ENCODE results near the gene MEX3A.
A peak's percentile ranks its signal among the peaks of the same experiment; 100 is the strongest.

MEX3A gene

DNA sequence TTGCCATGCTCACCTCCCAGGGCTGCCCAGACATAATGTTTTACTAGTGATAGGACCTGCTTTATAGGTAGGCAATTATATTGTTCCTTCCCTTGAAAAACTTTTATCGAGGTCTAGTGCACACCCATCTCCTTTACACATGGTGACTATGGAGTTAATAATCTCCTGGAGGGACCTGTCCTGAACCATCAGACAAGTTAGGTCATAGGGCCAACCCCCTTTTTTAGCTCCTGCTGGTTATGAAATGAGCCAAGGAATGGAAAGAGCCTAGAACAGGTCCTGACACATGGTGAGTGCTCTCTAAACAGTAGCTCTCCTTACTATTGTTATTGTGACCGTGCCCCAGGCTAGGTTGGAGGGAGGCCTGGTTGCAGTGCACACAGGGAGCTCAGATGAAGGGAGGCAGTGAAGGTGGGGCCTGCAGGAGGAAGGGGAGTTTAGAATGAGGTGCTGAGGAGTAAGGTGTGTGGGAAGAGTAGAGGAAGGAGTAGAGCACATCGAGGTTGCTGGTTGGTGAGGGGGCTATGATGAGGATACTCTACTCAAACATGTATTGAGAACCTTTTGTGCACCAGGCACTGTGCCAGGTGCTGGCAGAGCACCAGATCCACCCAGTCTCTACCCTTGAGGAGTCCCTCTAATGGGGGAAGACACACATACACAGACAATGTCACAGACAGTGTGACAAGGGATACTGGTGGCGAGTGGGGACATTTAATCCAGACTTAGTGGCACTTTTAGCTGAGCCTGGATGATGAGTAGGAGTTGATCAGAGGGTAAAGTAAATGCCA, 18.1 kb upstream of the MEX3A start:
- H2AFZ ChIP-seq (ENCODE audit: low read length, unreplicated experiment): no peak overlapping the region
- H3K79me2 ChIP-seq (ENCODE audit: control insufficient read depth, insufficient read depth, low read length, unreplicated experiment): peaks cover 6% of the 10 kb centered on the region
- peak overlapping the region; percentile 30; the same call in 1 of the 2 replicates for H3K27ac ChIP-seq (ENCODE audit: low read depth, low read length)
- H3K4me1 ChIP-seq (ENCODE audit: control insufficient read depth, insufficient read depth, low read length, unreplicated experiment): peaks cover 72% of the 10 kb centered on the region
- no peaks in the 10 kb centered on the region for H3K36me3 ChIP-seq (ENCODE audit: insufficient read depth, low read length)
- H3K27me3 ChIP-seq (ENCODE audit: insufficient read depth, low read length): no peaks in the 10 kb centered on the region
- no peak overlapping the region for H3K4me3 ChIP-seq (ENCODE audit: low read depth, low read length)

DNA sequence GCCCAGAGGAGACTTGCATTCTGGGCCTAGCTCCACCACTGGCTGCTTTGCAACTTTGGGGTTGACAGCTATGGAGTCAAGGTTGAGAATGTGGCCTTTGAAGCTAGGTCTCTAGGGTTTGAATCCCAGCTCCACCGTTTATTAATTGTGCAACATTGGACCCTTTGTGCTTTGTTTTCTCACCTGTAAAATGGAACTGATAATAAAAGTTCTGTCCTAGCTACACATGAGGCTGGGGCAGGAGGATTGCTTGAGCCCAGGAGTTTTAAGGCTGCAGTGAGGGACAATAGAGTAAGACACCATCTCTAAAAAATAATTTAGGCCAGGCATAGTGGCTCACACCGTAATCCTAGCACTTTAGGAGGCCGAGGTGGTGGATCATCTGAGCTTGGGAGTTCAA, 17.0 kb upstream of the MEX3A start:
- Histone ChIP-seq H3K36me3 (ENCODE audit: insufficient read depth, low read length) (no peaks in the 10 kb centered on the region), H2AFZ (ENCODE audit: low read length, unreplicated experiment) (no peak overlapping the region), H3K4me3 (ENCODE audit: low read depth, low read length) (no peak overlapping the region), H3K27me3 (ENCODE audit: insufficient read depth, low read length) (no peaks in the 10 kb centered on the region), H3K27ac (ENCODE audit: low read depth, low read length) (peak overlapping the region; percentile 16; the same call in 1 of the 2 replicates), H3K4me1 (ENCODE audit: control insufficient read depth, insufficient read depth, low read length, unreplicated experiment) (peaks cover 61% of the 10 kb centered on the region), H3K79me2 (ENCODE audit: control insufficient read depth, insufficient read depth, low read length, unreplicated experiment) (peaks cover under 1% of the 10 kb centered on the region)

DNA sequence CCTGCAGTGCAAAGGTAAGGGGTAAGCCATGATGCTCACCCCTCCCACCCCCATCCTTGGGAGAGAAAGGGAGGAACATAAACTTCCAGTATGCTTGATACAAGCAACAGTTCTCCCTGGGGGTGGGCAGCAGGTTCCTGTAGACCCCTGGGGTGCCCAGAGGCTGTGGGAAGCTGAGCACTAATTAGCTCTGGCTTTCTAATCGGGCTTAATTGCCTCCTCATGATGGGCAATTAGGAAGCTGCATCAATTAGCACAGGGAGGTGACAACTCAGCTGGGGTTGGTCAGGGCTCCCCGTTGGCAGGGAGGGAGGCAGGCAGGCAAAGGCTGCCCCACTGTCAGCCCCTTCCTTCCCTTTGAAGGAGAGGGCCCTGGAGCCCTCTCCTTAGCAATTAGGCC, 16.5 kb upstream of the MEX3A start:
- H3K4me1 ChIP-seq (ENCODE audit: control insufficient read depth, insufficient read depth, low read length, unreplicated experiment): peaks cover 56% of the 10 kb centered on the region
- H3K36me3 ChIP-seq (ENCODE audit: insufficient read depth, low read length): no peaks in the 10 kb centered on the region
- H3K4me3 ChIP-seq (ENCODE audit: low read depth, low read length): no peak overlapping the region
- no peak overlapping the region for H2AFZ ChIP-seq (ENCODE audit: low read length, unreplicated experiment)
- no peaks in the 10 kb centered on the region for H3K79me2 ChIP-seq (ENCODE audit: control insufficient read depth, insufficient read depth, low read length, unreplicated experiment)
- H3K27ac ChIP-seq (ENCODE audit: low read depth, low read length): peak overlapping the region; percentile 99; the same call in 1 of the 2 replicates
- H3K27me3 ChIP-seq (ENCODE audit: insufficient read depth, low read length): no peaks in the 10 kb centered on the region

DNA sequence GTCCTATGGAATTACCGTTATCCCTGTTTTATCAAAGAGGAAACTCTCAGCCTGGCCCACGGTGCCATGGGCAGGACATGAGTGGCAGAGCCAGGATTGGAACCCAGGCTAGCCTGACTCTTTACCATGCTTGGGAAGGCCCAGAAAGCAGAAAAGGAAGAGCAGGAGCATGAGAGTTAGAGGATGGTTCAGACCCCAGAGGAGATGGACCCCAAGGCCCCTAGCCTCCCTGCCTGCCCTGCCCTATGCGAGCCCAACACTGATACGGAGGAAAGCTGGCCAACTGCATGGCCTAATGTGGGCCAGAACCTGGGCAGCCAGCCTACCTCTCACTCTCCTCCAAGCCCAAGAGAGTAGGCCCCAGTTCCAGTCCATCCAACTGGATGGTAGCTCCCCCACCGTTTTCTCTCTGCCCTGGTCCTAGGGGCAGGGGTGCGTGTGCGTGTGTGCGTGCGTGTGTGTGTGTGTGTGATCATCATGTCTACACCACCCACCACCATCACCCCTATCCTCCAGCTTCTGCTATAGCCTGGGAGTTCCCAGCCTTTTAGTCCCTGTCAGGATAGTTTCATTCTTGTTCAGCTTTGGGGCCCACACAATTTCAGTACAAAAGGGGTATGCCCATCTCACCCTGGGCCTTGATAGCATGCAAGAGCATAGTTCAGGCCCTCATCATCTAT, 15.4 kb upstream of the MEX3A start:
- H2AFZ ChIP-seq (ENCODE audit: low read length, unreplicated experiment): no peak overlapping the region

DNA sequence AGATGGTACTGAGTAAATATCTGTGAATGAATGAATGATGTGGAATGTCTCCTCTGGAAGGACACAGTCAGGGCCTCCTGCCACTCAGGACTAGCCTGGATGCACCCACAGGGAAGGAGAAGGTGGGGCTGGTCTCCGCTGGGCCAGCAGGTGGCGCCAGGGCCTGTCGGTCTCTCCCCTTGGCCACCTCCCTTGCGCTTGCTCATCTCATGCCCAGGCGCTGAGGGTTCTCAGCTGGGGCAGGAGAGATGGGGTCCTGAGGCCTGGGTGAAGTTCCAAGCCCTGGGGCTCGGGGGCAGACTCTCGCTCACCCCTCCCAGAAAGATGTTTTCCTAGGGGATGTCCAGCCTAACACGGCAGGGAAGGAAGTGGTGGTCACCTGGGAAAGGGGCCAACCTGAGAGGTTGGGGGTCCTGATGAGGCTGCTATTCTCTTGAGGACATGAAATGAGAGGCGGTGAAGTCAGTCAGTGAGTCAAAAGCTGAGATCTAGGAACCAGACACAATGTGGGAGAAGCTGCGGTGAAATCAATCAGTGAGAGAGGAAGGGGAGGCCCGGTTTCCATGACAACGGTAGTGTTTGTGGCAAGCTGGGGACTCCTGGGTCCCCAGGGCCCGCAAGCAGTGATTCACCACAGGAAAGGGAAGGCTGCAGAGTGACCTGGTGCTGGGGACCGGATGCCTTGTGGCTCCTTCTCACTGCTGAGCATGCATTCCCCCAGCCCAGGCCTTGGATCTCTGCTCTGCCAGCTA, 14.6 kb upstream of the MEX3A start:
- Histone ChIP-seq H2AFZ (ENCODE audit: low read length, unreplicated experiment) (no peak overlapping the region), H3K36me3 (ENCODE audit: insufficient read depth, low read length) (no peaks in the 10 kb centered on the region)

More for the DNA sequence above, 15.4 kb upstream of the MEX3A start:
- peak overlapping the region; percentile 99 for H3K27ac ChIP-seq (ENCODE audit: low read depth, low read length)
- H3K79me2 ChIP-seq (ENCODE audit: control insufficient read depth, insufficient read depth, low read length, unreplicated experiment): no peaks in the 10 kb centered on the region
- no peak overlapping the region for H3K4me3 ChIP-seq (ENCODE audit: low read depth, low read length)
- no peaks in the 10 kb centered on the region for H3K36me3 ChIP-seq (ENCODE audit: insufficient read depth, low read length)
- H3K4me1 ChIP-seq (ENCODE audit: control insufficient read depth, insufficient read depth, low read length, unreplicated experiment): peaks cover 44% of the 10 kb centered on the region
- no peaks in the 10 kb centered on the region for H3K27me3 ChIP-seq (ENCODE audit: insufficient read depth, low read length)

DNA sequence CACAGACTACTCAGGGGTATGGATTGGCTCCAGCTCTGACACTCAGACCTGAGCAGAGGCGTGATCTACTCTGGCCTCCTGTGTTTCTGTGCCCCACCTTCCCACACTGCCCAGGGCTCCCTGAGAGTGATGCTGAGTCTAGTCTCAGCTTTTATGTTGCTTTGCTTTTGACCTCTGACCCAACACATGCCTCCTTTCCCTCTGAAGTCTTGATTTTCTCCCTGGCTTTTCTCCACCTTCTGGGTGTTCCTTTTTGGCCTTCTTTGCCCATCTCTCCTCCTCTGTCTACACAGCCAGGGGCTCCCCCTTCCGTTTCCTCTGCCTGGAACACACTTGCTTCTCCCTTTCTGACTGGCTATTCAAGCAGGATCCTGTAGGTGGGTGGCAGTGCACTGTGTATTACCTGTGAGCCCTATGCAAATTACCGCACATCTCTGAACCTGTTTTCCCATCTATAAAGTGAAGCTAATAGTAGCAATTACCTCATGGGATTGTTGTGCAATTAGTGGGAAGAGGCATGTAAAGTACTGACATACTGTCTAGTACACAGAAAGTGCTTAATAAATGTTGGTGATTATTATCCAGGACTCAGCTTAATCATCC, 13.7 kb upstream of the MEX3A start:
- no peaks in the 10 kb centered on the region for H3K36me3 ChIP-seq (ENCODE audit: insufficient read depth, low read length)
- H3K79me2 ChIP-seq (ENCODE audit: control insufficient read depth, insufficient read depth, low read length, unreplicated experiment): no peaks in the 10 kb centered on the region
- H3K4me3 ChIP-seq (ENCODE audit: low read depth, low read length): no peak overlapping the region
- peaks cover 33% of the 10 kb centered on the region for H3K4me1 ChIP-seq (ENCODE audit: control insufficient read depth, insufficient read depth, low read length, unreplicated experiment)
- no peaks in the 10 kb centered on the region for H3K27me3 ChIP-seq (ENCODE audit: insufficient read depth, low read length)
- peak overlapping the region; percentile 99 for H3K27ac ChIP-seq (ENCODE audit: low read depth, low read length)
- H2AFZ ChIP-seq (ENCODE audit: low read length, unreplicated experiment): no peak overlapping the region

More for the DNA sequence above, 14.6 kb upstream of the MEX3A start:
- Histone ChIP-seq H3K27me3 (ENCODE audit: insufficient read depth, low read length) (no peaks in the 10 kb centered on the region), H3K4me3 (ENCODE audit: low read depth, low read length) (no peak overlapping the region), H3K4me1 (ENCODE audit: control insufficient read depth, insufficient read depth, low read length, unreplicated experiment) (peaks cover 36% of the 10 kb centered on the region), H3K27ac (ENCODE audit: low read depth, low read length) (peak overlapping the region; percentile 99), H3K79me2 (ENCODE audit: control insufficient read depth, insufficient read depth, low read length, unreplicated experiment) (no peaks in the 10 kb centered on the region)

DNA sequence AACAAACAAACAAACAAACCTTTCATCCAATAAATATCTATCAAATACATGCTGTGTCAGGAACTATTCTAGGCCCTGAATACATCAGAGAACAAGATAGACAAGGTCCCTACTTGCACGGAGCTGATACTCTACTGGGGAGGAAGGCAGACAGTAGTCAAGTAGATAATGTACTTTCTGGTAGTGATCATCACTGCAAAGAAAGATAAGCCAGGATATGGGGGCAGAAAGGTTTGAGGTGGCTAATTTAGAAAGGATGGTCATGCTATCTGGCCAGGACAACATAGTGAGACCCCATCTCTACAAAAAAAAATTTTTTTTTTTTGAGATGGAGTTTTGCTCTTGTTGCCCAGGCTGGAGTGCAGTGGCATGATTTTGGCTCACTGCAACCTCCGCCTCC, 9.3 kb upstream of the MEX3A start:
- H2AFZ ChIP-seq (ENCODE audit: low read length, unreplicated experiment): no peak overlapping the region

DNA sequence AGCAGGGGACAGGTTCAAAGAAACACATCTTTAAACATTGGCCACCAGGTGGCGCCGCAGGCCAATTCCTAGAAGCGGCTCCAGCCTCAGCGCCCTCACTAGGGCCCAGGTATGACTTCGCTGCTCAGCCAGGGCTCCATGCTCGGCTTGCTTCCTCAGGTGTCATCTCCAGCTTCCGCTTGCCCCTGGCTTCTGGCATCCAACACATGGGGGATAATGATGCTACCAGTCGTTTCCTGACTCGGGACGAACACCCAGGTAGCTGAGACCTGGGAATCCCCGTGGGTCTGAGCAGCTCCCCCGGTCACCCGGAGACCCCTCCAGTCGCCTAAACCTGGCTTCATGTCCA, 8.5 kb upstream of the MEX3A start:
- Histone ChIP-seq H3K27me3 (ENCODE audit: insufficient read depth, low read length) (no peaks in the 10 kb centered on the region), H3K36me3 (ENCODE audit: insufficient read depth, low read length) (no peaks in the 10 kb centered on the region), H2AFZ (ENCODE audit: low read length, unreplicated experiment) (no peak overlapping the region), H3K27ac (ENCODE audit: low read depth, low read length) (no peak overlapping the region), H3K79me2 (ENCODE audit: control insufficient read depth, insufficient read depth, low read length, unreplicated experiment) (no peaks in the 10 kb centered on the region), H3K4me3 (ENCODE audit: low read depth, low read length) (no peak overlapping the region), H3K4me1 (ENCODE audit: control insufficient read depth, insufficient read depth, low read length, unreplicated experiment) (peaks cover 9% of the 10 kb centered on the region)

More for the DNA sequence above, 9.3 kb upstream of the MEX3A start:
- H3K27me3 ChIP-seq (ENCODE audit: insufficient read depth, low read length): no peaks in the 10 kb centered on the region
- H3K4me1 ChIP-seq (ENCODE audit: control insufficient read depth, insufficient read depth, low read length, unreplicated experiment): peaks cover 12% of the 10 kb centered on the region
- H3K4me3 ChIP-seq (ENCODE audit: low read depth, low read length): no peak overlapping the region
- H3K27ac ChIP-seq (ENCODE audit: low read depth, low read length): no peak overlapping the region
- H3K36me3 ChIP-seq (ENCODE audit: insufficient read depth, low read length): no peaks in the 10 kb centered on the region
- H3K79me2 ChIP-seq (ENCODE audit: control insufficient read depth, insufficient read depth, low read length, unreplicated experiment): no peaks in the 10 kb centered on the region

DNA sequence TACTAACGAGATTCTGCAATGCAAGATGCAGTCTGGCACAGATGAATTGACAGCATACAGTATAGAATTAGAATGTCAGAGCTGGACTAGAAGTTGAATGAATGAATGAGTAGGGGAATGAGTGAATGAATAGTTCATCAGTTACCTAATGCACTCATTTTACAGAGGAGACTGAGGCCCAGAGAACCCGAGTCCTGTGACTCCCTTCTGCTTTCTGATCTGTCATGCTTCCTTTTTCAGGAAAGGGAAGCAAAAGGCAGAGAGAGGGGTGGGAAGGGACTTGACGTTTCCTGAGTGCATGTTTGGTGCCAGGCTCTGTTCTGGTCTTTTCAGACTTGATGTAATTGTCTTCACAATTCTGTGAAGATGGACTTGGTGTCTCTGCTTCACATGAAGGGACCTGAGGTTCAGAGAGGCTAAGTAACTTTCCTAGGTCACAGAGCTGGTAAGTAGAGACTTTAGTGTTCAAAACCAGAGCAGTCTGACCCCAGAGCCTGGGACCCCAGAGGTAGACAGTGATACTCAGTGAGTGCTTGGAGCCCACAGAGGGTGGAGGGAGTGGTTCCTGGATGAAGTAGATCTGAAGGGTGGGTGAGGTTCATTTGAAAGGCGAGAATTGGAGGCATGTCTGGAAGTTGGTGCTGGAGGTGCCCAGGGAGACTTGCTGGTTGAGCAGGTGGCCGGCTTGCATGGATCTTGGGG, 8.0 kb upstream of the MEX3A start:
- Histone ChIP-seq H2AFZ (ENCODE audit: low read length, unreplicated experiment) (no peak overlapping the region), H3K4me1 (ENCODE audit: control insufficient read depth, insufficient read depth, low read length, unreplicated experiment) (peaks cover 6% of the 10 kb centered on the region), H3K36me3 (ENCODE audit: insufficient read depth, low read length) (no peaks in the 10 kb centered on the region), H3K27me3 (ENCODE audit: insufficient read depth, low read length) (no peaks in the 10 kb centered on the region), H3K4me3 (ENCODE audit: low read depth, low read length) (no peak overlapping the region), H3K79me2 (ENCODE audit: control insufficient read depth, insufficient read depth, low read length, unreplicated experiment) (no peaks in the 10 kb centered on the region), H3K27ac (ENCODE audit: low read depth, low read length) (no peak overlapping the region)

DNA sequence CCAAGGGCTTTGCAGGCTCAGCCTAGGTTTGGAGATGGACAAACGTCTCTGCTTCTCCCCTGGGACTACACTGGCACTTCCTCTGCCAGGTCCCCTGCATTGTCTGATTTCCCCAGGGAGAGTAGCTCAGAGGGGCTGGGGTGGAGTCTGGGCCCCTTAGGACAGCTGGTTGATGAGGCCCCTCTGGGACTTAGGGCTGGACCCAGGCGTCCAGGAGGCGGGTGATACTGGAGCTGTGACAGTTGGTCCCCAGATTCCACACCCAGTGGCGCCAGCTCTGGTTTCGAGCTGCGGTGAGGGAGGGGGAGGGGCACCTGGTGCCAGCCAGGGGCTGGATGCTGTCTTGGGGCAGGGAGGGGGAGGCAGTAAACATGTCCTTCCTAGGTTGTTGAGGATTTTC, 7.4 kb upstream of the MEX3A start:
- no peaks in the 10 kb centered on the region for H3K27me3 ChIP-seq (ENCODE audit: insufficient read depth, low read length)
- no peaks in the 10 kb centered on the region for H3K79me2 ChIP-seq (ENCODE audit: control insufficient read depth, insufficient read depth, low read length, unreplicated experiment)
- H2AFZ ChIP-seq (ENCODE audit: low read length, unreplicated experiment): no peak overlapping the region
- H3K4me3 ChIP-seq (ENCODE audit: low read depth, low read length): no peak overlapping the region
- no peak overlapping the region for H3K27ac ChIP-seq (ENCODE audit: low read depth, low read length)
- no peaks in the 10 kb centered on the region for H3K36me3 ChIP-seq (ENCODE audit: insufficient read depth, low read length)
- H3K4me1 ChIP-seq (ENCODE audit: control insufficient read depth, insufficient read depth, low read length, unreplicated experiment): peaks cover 6% of the 10 kb centered on the region

Measured in ACC112 (cell line).